Trophoblast cell (in vitro differentiated cells and primary cell): ENCODE measurements around the gene HERC4.
A peak's percentile ranks its signal among the peaks of the same experiment; 100 is the strongest.

Experiments used
- DNase-seq, 2 donors: peaks; one replicate each; pipeline ENCODE4 v3.0.0-alpha.2; 2016
- H2AFZ ChIP-seq: 2 replicates; pipeline ENCODE4 v1.6.1; 2013; ENCODE audit warnings: low read length, moderate library complexity, mild to moderate bottlenecking; ENCODE audit not compliant: insufficient read depth, poor library complexity
- H2AK5ac ChIP-seq: 2 replicates; pipeline ENCODE4 v1.6.1; 2013; ENCODE audit warnings: mild to moderate bottlenecking, low read length
- H2BK120ac ChIP-seq: 2 replicates; pipeline ENCODE4 v1.6.1; 2013; ENCODE audit warnings: low read length, mild to moderate bottlenecking, moderate library complexity; ENCODE audit not compliant: insufficient read depth, poor library complexity
- H2BK12ac ChIP-seq: 2 replicates; pipeline ENCODE4 v1.6.1; 2013; ENCODE audit warnings: mild to moderate bottlenecking, low read length, moderate library complexity
- H2BK5ac ChIP-seq: 2 replicates; pipeline ENCODE4 v1.6.1; 2013; ENCODE audit warnings: low read length, low read depth, moderate library complexity, mild to moderate bottlenecking; ENCODE audit not compliant: poor library complexity
- H3K14ac ChIP-seq: 2 replicates; pipeline ENCODE4 v1.6.1; 2013; ENCODE audit warnings: mild to moderate bottlenecking, low read length
- H3K18ac ChIP-seq: 2 replicates; pipeline ENCODE4 v1.6.1; 2013; ENCODE audit warnings: mild to moderate bottlenecking, low read length
- H3K23ac ChIP-seq: 2 replicates; pipeline ENCODE4 v1.6.1; 2013; ENCODE audit warnings: low read length
- H3K27ac ChIP-seq: 2 replicates; pipeline ENCODE4 v1.5.1; 2013; ENCODE audit warnings: low read depth, mild to moderate bottlenecking, inconsistent platforms, low read length, moderate library complexity
- H3K27me3 ChIP-seq: 2 replicates; pipeline ENCODE4 v1.6.1; 2013; ENCODE audit warnings: inconsistent platforms, mild to moderate bottlenecking, low read length, moderate library complexity; ENCODE audit not compliant: insufficient read depth
- H3K36me3 ChIP-seq, 2 experiments: 1 replicate in 1 of 2; 2 replicates in 1 of 2; pipeline ENCODE4 v1.6.1; 2013; ENCODE audit warnings: low read length in 2 of 2, mild to moderate bottlenecking in 2 of 2, moderate library complexity in 1 of 2; ENCODE audit not compliant: insufficient read depth in 2 of 2, control insufficient read depth in 1 of 2
- H3K4ac ChIP-seq: 2 replicates; pipeline ENCODE4 v1.6.1; 2013; ENCODE audit warnings: low read depth, mild to moderate bottlenecking, low read length, moderate library complexity
- H3K4me1 ChIP-seq, 2 experiments: 1 replicate in 1 of 2; 2 replicates in 1 of 2; pipeline ENCODE4 v1.6.1; 2013; ENCODE audit warnings: low read length in 2 of 2, mild to moderate bottlenecking in 2 of 2, moderate library complexity in 1 of 2; ENCODE audit not compliant: insufficient read depth in 2 of 2, control insufficient read depth in 1 of 2
- H3K4me2 ChIP-seq: 2 replicates; pipeline ENCODE4 v1.6.1; 2013; ENCODE audit warnings: inconsistent platforms, mild to moderate bottlenecking, low read length, moderate library complexity
- H3K4me3 ChIP-seq: 2 replicates; pipeline ENCODE4 v1.5.1; 2013; ENCODE audit warnings: mild to moderate bottlenecking, low read depth, low read length, inconsistent platforms
- H3K79me1 ChIP-seq: one replicate; pipeline ENCODE4 v1.6.1; 2013; ENCODE audit warnings: low read length
- H3K79me2 ChIP-seq: 2 replicates; pipeline ENCODE4 v1.6.1; 2013; ENCODE audit warnings: low read length, mild to moderate bottlenecking; ENCODE audit not compliant: control insufficient read depth, insufficient read depth, poor library complexity
- H3K9ac ChIP-seq: 2 replicates; pipeline ENCODE4 v1.6.1; 2013; ENCODE audit warnings: mild to moderate bottlenecking, low read length
- H3K9me3 ChIP-seq: 2 replicates; pipeline ENCODE4 v1.6.1; 2013; ENCODE audit warnings: low read depth, mild to moderate bottlenecking, control low read depth, inconsistent platforms, low read length; ENCODE audit not compliant: insufficient read depth
- H4K12ac ChIP-seq: 2 replicates; pipeline ENCODE4 v1.6.1; 2013; ENCODE audit warnings: low read depth, mild to moderate bottlenecking, low read length, moderate library complexity
- H4K8ac ChIP-seq: 2 replicates; pipeline ENCODE4 v1.6.1; 2013; ENCODE audit warnings: low read depth, mild to moderate bottlenecking, low read length, moderate library complexity
- H4K91ac ChIP-seq: one replicate; pipeline ENCODE4 v1.6.1; 2013; ENCODE audit warnings: low read depth, mild to moderate bottlenecking, low read length, moderate library complexity
- WGBS: extraction: QIAGEN DNeasy Blood & Tissue Kit; methylation state at CpG from one replicate; pipeline ENCODE4 v1.1.7; 2013; ENCODE audit warnings: missing lambda C conversion rate; ENCODE audit not compliant: insufficient read length, insufficient coverage; ENCODE audit errors: extremely low coverage; 5-methylcytosine and 5-hydroxymethylcytosine counted together

The HERC4 gene

DNA sequence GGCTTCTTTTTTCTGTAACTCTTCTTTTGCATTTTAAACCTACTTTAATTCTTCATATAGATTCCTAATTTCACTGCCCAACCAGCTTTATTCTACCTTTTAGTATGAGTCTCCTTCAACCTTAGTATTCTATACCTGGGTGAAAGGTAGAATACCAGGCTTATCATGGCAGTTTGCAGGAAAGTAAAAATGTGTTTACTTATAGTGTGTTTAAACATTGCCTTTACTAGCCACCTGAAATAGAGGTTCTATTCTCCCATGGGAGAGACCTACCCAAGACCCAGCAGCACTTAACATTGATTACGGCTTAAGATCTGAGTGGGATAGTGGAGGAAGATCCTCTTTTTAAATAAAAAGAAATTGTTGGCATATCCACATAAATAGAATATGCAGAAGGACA lies 32.6 kb upstream of the HERC4 start:
- H3K4me3 ChIP-seq, result no peak overlapping the region
- no peak overlapping the region for H2AK5ac ChIP-seq
- H4K91ac ChIP-seq, result no peak overlapping the region
- no peak overlapping the region for H3K4ac ChIP-seq
- no peak overlapping the region for H2BK120ac ChIP-seq
- H3K79me1 ChIP-seq, result no peaks in the 10 kb centered on the region
- H3K4me2 ChIP-seq, result no peak overlapping the region
- H3K18ac ChIP-seq, result no peak overlapping the region
- DNase-seq, result no peak
- no CpG with 5 or more reads among the region's 1 CpG for WGBS
- no peaks in the 10 kb centered on the region for H3K4me1 ChIP-seq
- H3K27ac ChIP-seq, result no peak overlapping the region
- H2AFZ ChIP-seq, result no peak overlapping the region
- no peaks in the 10 kb centered on the region for H3K36me3 ChIP-seq
- H2BK12ac ChIP-seq, result no peak overlapping the region
- H3K9ac ChIP-seq, result no peak overlapping the region
- no peak overlapping the region for H4K8ac ChIP-seq
- H3K27me3 ChIP-seq, result no peaks in the 10 kb centered on the region
- H3K79me2 ChIP-seq, result no peaks in the 10 kb centered on the region
- H4K12ac ChIP-seq, result no peak overlapping the region
- no peaks in the 10 kb centered on the region for H3K9me3 ChIP-seq
- H3K23ac ChIP-seq, result no peak overlapping the region
- H2BK5ac ChIP-seq, result no peak overlapping the region
- no peak overlapping the region for H3K14ac ChIP-seq

DNA sequence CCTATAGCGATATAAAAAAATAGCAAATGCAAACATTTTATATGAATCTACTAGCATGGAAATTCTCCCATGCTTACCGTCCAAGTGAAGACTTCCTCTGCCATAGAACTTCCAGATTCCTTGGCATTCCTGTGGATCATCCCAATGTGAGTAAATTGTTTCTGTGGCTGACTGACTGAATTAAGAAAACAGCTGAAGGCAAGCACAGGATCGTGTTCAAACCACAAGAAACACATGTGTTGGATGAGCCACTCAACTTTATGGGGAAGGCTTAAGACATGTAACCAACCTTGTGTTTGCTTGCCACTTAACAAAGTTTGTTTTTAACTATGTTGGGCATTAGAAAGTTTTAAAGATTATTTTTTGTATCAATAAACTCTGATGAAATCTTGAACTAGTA lies 31.6 kb upstream of the HERC4 start:
- H3K27me3 ChIP-seq, result no peaks in the 10 kb centered on the region
- H3K18ac ChIP-seq, result no peak overlapping the region
- H2AFZ ChIP-seq, result no peak overlapping the region
- H3K36me3 ChIP-seq, result no peaks in the 10 kb centered on the region
- H3K4ac ChIP-seq, result no peak overlapping the region
- no peak for DNase-seq
- H3K4me2 ChIP-seq, result no peak overlapping the region
- no peak overlapping the region for H2AK5ac ChIP-seq
- WGBS, result no CpG with 5 or more reads among the region's 3 CpGs
- no peaks in the 10 kb centered on the region for H3K79me1 ChIP-seq
- no peak overlapping the region for H4K8ac ChIP-seq
- no peaks in the 10 kb centered on the region for H3K4me1 ChIP-seq
- H3K23ac ChIP-seq, result no peak overlapping the region
- H3K27ac ChIP-seq, result no peak overlapping the region
- H2BK120ac ChIP-seq, result no peak overlapping the region
- no peak overlapping the region for H3K14ac ChIP-seq
- H3K9me3 ChIP-seq, result no peaks in the 10 kb centered on the region
- H4K12ac ChIP-seq, result no peak overlapping the region
- no peak overlapping the region for H3K4me3 ChIP-seq
- H2BK5ac ChIP-seq, result no peak overlapping the region
- no peaks in the 10 kb centered on the region for H3K79me2 ChIP-seq
- no peak overlapping the region for H2BK12ac ChIP-seq
- no peak overlapping the region for H3K9ac ChIP-seq
- H4K91ac ChIP-seq, result no peak overlapping the region

DNA sequence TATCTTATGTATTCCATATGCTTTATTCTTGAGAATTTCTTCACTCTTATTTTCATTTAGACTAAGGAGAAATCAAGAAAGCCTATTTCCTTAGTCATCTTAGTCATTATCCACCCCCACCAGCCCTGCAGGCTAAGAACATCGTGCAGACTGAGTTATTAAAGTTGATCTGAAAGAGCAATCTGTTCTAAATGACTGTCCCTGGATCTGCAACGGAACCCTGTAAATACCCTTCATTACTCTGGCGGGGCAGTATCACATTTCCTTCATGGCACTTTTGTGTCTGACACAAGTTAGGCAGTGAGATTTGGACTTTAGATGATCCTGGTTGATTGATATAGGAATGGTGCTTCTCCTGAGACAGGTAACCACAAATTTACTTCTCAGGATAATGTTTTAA lies 30.7 kb upstream of the HERC4 start:
- Histone ChIP-seq H2AK5ac (no peak overlapping the region), H3K14ac (no peak overlapping the region), H2BK5ac (peak overlapping the region; percentile 14), H3K27ac (no peak overlapping the region), H3K9me3 (no peaks in the 10 kb centered on the region), H3K79me2 (no peaks in the 10 kb centered on the region), H3K4ac (no peak overlapping the region), H3K79me1 (no peaks in the 10 kb centered on the region), H2AFZ (no peak overlapping the region), H3K4me2 (no peak overlapping the region), H4K8ac (no peak overlapping the region), H3K18ac (no peak overlapping the region), H2BK12ac (no peak overlapping the region), H4K12ac (no peak overlapping the region), H4K91ac (no peak overlapping the region), H3K23ac (no peak overlapping the region), H3K9ac (no peak overlapping the region), H2BK120ac (no peak overlapping the region), H3K4me3 (no peak overlapping the region), H3K36me3 (no peaks in the 10 kb centered on the region), H3K27me3 (no peaks in the 10 kb centered on the region), H3K4me1 (no peaks in the 10 kb centered on the region)
- WGBS, result no CpG with 5 or more reads among the region's 3 CpGs
- no peak for DNase-seq

DNA sequence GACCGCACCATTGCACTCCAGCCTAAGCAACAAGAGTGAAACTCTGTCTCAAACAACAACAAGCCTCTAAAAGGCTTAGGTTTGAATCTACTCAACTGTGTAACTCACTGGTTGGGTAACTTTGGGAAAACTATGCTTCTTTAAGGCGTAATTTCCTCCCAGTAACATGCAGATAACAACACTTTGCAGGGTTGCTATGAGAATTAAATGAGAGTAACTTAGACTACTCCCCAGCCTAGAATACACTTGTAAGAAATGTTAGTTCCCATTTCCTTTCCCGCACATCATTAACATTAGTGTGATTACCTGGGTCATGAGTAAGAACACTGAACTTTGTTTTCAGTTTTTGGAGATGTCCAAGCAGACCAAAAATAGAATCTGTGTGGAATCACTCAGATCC lies 28.8 kb upstream of the HERC4 start:
- no peaks in the 10 kb centered on the region for H3K79me1 ChIP-seq
- no peaks in the 10 kb centered on the region for H3K79me2 ChIP-seq
- no peaks in the 10 kb centered on the region for H3K27me3 ChIP-seq
- H2AFZ ChIP-seq, result no peak overlapping the region
- H4K8ac ChIP-seq, result no peak overlapping the region
- WGBS, result no CpG with 5 or more reads among the region's 3 CpGs
- no peaks in the 10 kb centered on the region for H3K9me3 ChIP-seq
- H2BK12ac ChIP-seq, result no peak overlapping the region
- H3K9ac ChIP-seq, result no peak overlapping the region
- H4K12ac ChIP-seq, result no peak overlapping the region
- no peak overlapping the region for H2BK120ac ChIP-seq
- H3K14ac ChIP-seq, result no peak overlapping the region
- no peak overlapping the region for H3K4ac ChIP-seq
- no peak overlapping the region for H2BK5ac ChIP-seq
- no peak overlapping the region for H3K27ac ChIP-seq
- H3K23ac ChIP-seq, result no peak overlapping the region
- no peak overlapping the region for H3K18ac ChIP-seq
- no peaks in the 10 kb centered on the region for H3K4me1 ChIP-seq
- H2AK5ac ChIP-seq, result no peak overlapping the region
- no peak overlapping the region for H3K4me3 ChIP-seq
- H4K91ac ChIP-seq, result no peak overlapping the region
- DNase-seq, result peak; percentile 1 to 59
- H3K4me2 ChIP-seq, result no peak overlapping the region
- H3K36me3 ChIP-seq, result no peaks in the 10 kb centered on the region
